ENCODE results near the gene NDNF.

DNA sequence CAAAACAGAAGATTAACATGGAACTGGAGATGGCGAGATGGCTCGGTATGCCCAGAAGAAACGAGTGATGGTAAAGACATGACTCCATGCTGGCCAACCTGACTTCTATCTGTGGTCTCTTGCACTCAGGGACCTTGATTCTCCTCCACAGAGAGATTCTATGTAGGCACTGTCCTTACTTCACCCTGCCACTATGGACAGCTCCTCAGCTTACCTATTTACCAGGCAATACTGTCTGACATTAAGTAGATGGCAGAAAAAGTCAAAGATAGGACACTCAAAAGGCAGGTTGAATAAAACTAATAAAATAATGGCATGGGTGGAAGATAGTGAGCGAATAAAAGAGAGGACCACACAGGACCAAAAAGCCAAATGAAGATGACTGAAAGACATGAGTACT is 35.2 kb upstream of the NDNF start:
- TF ChIP-seq POLR2AphosphoS5 (IDR thresholded peaks at IDR 0.05) (no peak), POLR2A (IDR thresholded peaks at IDR 0.05) (no peak)
- TF ChIP-seq, protein P1, sequence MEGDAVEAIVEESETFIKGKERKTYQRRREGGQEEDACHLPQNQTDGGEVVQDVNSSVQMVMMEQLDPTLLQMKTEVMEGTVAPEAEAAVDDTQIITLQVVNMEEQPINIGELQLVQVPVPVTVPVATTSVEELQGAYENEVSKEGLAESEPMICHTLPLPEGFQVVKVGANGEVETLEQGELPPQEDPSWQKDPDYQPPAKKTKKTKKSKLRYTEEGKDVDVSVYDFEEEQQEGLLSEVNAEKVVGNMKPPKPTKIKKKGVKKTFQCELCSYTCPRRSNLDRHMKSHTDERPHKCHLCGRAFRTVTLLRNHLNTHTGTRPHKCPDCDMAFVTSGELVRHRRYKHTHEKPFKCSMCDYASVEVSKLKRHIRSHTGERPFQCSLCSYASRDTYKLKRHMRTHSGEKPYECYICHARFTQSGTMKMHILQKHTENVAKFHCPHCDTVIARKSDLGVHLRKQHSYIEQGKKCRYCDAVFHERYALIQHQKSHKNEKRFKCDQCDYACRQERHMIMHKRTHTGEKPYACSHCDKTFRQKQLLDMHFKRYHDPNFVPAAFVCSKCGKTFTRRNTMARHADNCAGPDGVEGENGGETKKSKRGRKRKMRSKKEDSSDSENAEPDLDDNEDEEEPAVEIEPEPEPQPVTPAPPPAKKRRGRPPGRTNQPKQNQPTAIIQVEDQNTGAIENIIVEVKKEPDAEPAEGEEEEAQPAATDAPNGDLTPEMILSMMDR (IDR thresholded peaks at IDR 0.05), result no peak

Data from prostate gland (tissue), 2 donors.